ENCODE data around the gene MAP2K7.
A peak's percentile ranks its signal among the peaks of the same experiment; 100 is the strongest.
"Not testable (repeated sequence)": the region's sequence is repeated elsewhere in the genome, so short reads cannot be mapped to it uniquely, and the experiment has no call there.

Gene MAP2K7

DNA sequence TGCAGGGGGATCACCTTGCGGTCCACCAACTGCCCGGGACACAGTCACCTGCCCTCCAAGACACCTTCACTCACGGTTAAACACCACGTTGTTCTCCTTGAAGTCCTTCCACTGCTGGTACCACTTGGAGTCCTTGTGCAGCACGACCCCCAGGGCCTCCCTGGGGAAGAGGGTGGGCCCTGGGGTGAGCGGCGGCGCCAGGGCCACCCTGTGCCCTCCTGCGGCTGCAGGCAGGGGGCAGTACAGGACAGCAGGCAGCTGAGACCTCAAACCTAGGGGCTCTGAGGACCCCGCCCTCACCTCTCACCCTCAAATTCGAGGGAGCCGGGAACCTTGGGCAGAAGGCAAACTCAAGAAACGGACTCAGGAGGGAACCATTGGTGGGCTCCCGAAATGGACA, 29.7 kb downstream of the MAP2K7 start:
- Mint-ChIP-seq H3K27me3 (no peaks in the 10 kb centered on the region), H3K4me1 (peaks cover 26% of the 10 kb centered on the region), H3K27ac (no peak overlapping the region), H3K9me3 (no peaks in the 10 kb centered on the region), H3K4me3 (no peak overlapping the region)
- ATAC-seq (no peak), DNase-seq (no peak)

GRCh38 chr19:7933828-7934725, 30.4 kb downstream of the MAP2K7 start:
- Mint-ChIP-seq H3K4me1 (peaks cover 23% of the 10 kb centered on the region), H3K4me3 (no peak overlapping the region), H3K27ac (peak overlapping the region in 1 of 2 donors; percentile 83), H3K27me3 (no peaks in the 10 kb centered on the region), H3K9me3 (no peaks in the 10 kb centered on the region)
- ATAC-seq (no peak), DNase-seq (no peak)

GRCh38 chr19:7934766-7935165, 31.1 kb downstream of the MAP2K7 start:
- Mint-ChIP-seq H3K9me3 (no peaks in the 10 kb centered on the region), H3K4me1 (peaks cover 16% of the 10 kb centered on the region), H3K27me3 (no peaks in the 10 kb centered on the region), H3K4me3 (no peak overlapping the region), H3K27ac (peak overlapping the region in 1 of 2 donors; percentile 61)
- DNase-seq (no peak), ATAC-seq (no peak)

DNA sequence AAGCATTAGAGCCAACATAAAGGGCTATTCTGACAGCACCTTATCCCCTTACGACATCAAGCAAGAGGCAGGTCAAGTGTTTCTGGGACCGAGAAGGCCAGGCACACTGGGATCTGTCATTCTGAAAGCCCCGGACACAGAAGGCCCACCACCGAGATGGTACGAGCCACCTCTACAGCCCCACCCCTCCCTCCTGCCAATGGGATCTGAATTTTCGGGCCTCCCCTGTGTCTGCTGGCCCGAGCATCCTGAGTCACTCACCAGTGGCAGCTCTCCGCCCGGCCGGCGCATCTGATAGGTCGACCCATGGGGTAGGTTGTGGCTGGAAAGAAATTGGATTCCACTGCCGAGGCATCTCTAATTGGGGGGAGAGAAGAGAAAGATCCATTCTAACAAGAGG, 37.2 kb downstream of the MAP2K7 start:
- no peak for DNase-seq
- H3K9me3 Mint-ChIP-seq = no peaks in the 10 kb centered on the region
- H3K4me3 Mint-ChIP-seq = peak overlapping the region in 1 of 2 donors; percentile 31
- no peak overlapping the region for H3K27ac Mint-ChIP-seq
- no peaks in the 10 kb centered on the region for H3K27me3 Mint-ChIP-seq
- H3K4me1 Mint-ChIP-seq = peaks cover 54% of the 10 kb centered on the region
- no peak for ATAC-seq

- Mint-ChIP-seq H3K4me3 (peak overlapping the region; percentile 93 to 96), H3K27me3 (no peaks in the 10 kb centered on the region), H3K4me1 (peaks cover 54% of the 10 kb centered on the region), H3K9me3 (no peaks in the 10 kb centered on the region), H3K27ac (peak overlapping the region in 1 of 2 donors; percentile 99)
- no peak for ATAC-seq
- no peak for DNase-seq
Measured at GRCh38 chr19:7941895-7942596, 38.4 kb downstream of the MAP2K7 start.

DNA sequence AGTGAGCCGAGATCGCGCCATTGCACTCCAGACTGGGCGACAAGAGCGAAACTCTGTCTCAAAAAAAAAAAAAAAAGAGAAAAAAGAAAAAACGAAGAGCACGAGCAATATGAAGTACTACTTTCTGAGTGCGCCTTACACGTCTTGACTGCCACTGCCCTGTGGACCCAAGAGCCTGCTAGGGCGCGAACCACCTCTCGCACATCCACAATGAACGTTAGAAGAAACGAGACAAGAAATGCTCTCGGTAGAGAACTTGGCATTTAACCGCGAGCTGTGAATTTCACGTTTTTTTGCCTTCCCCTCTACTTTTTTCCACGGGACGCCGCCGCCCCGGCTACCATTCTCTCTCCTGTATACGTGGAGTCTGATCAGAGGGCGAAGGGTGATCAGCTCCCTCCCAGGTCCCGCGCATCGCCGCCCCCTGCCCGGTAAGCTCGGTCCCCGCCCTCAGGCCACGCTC, 39.3 kb downstream of the MAP2K7 start:
- H3K27me3 Mint-ChIP-seq = no peaks in the 10 kb centered on the region
- peak overlapping the region; percentile 98 to 99 for H3K27ac Mint-ChIP-seq
- DNase-seq = no peak
- ATAC-seq = peak; percentile 15
- H3K9me3 Mint-ChIP-seq = no peaks in the 10 kb centered on the region
- H3K4me1 Mint-ChIP-seq = peaks cover 54% of the 10 kb centered on the region
- H3K4me3 Mint-ChIP-seq = peak overlapping the region; percentile 93 to 96

GRCh38 chr19:7943444-7944176, 39.9 kb downstream of the MAP2K7 start, which contains the start of gene TIMM44:
TSS of gene TIMM44 (minus strand) at chr19:7943666. CDS start at chr19:7943651, 15 bp downstream.
- ATAC-seq = peak; percentile 99
- Mint-ChIP-seq H3K9me3 (no peaks in the 10 kb centered on the region), H3K27ac (peak within 1 kb of the TSS; percentile 98 to 99), H3K4me1 (peaks cover 54% of the 10 kb centered on the region), H3K4me3 (peak within 1 kb of the TSS; percentile 93 to 96), H3K27me3 (no peaks in the 10 kb centered on the region)
- peak; percentile 99 for DNase-seq

GRCh38 chr19:7944177-7944761, 40.6 kb downstream of the MAP2K7 start:
- H3K4me3 Mint-ChIP-seq = peak overlapping the region; percentile 93 to 96

DNA sequence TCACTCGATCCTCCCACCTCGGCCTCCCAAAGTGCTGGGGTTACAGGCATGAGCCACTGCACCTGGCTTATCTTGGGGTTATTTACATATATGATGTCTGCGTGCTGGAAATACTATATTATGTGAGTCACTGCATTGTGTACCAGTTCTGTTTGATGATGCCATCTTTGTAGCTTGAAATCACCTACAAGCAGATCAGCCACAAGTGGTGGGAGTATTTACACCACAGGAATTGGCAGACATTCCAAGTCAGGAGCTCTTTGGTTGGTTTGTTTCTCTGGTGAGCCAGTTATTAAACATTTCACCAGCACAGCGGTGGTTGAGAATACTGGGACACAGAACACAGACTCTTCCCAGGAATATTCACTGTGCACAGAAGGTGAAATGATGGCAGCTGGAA, 44.3 kb downstream of the MAP2K7 start:
- no peak for ATAC-seq
- H3K4me3 Mint-ChIP-seq = no peak overlapping the region
- DNase-seq = no peak

More at GRCh38 chr19:7944177-7944761, 40.6 kb downstream of the MAP2K7 start:
- Mint-ChIP-seq H3K9me3 (no peaks in the 10 kb centered on the region), H3K27me3 (no peaks in the 10 kb centered on the region), H3K4me1 (peaks cover 50% of the 10 kb centered on the region), H3K27ac (peak overlapping the region; percentile 98 to 99)
- peak; percentile 70 for ATAC-seq
- DNase-seq = peak; percentile 83 to 88

GRCh38 chr19:7953060-7953459, 49.4 kb downstream of the MAP2K7 start:
- Mint-ChIP-seq H3K27me3 (no peaks in the 10 kb centered on the region), H3K4me1 (peaks cover 15% of the 10 kb centered on the region), H3K9me3 (no peaks in the 10 kb centered on the region), H3K4me3 (no peak overlapping the region), H3K27ac (no peak overlapping the region)
- ATAC-seq (no peak), DNase-seq (no peak)

More for the DNA sequence above, 44.3 kb downstream of the MAP2K7 start:
- no peak overlapping the region for H3K27ac Mint-ChIP-seq
- no peaks in the 10 kb centered on the region for H3K9me3 Mint-ChIP-seq
- H3K4me1 Mint-ChIP-seq = peaks cover 24% of the 10 kb centered on the region
- no peaks in the 10 kb centered on the region for H3K27me3 Mint-ChIP-seq

GRCh38 chr19:7953576-7953975, 49.9 kb downstream of the MAP2K7 start:
- peak overlapping the region; percentile 67 to 88 for H3K27ac Mint-ChIP-seq
- no peak for DNase-seq
- H3K4me3 Mint-ChIP-seq = no peak overlapping the region
- no peaks in the 10 kb centered on the region for H3K27me3 Mint-ChIP-seq
- peaks cover 16% of the 10 kb centered on the region for H3K4me1 Mint-ChIP-seq
- H3K9me3 Mint-ChIP-seq = no peaks in the 10 kb centered on the region
- no peak for ATAC-seq

DNA sequence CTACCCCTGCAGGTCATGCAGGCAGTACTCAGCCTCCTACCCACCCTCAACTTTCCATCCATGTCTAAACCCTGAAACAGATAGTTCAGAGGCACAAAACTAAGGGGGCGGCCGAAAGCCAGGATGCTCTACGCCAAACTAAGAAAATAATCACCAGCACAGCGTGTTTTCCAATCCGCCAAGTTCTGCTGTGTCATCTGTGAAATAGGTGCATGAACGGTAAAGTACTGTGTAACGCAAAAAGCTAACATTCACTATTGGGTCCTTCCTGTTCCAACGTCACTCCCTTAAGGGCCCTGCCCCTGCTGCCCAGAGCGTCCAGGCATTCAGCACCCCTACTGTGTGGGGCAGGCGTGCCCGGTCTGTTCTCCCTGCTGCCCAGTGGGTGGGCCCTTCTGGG, 52.0 kb downstream of the MAP2K7 start:
- Mint-ChIP-seq H3K4me3 (no peak overlapping the region), H3K9me3 (no peaks in the 10 kb centered on the region), H3K4me1 (peaks cover 16% of the 10 kb centered on the region), H3K27me3 (no peaks in the 10 kb centered on the region), H3K27ac (peak overlapping the region in 1 of 2 donors; percentile 63)
- DNase-seq (no peak), ATAC-seq (no peak)

DNA sequence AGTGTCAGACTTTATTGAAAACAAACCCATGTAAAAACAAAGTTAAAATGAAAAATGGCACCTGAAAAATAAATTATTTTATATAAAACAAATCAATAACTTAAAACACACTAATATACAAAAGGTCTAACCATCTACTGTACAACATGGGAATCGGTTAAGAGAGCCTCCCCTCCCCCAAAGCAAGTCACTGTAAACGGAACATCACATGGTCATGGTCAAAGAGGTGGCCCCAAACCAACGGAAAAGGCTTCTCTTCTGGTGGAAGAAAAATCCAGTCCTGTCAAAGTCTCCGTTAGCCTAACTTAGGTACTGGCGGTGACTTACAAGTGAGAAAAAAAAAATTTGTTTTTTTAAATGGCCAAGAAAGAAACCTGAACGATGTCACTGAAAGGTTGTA, 55.5 kb downstream of the MAP2K7 start:
- peaks cover 5% of the 10 kb centered on the region for H3K4me1 Mint-ChIP-seq
- DNase-seq = no peak
- no peak overlapping the region for H3K4me3 Mint-ChIP-seq
- no peak for ATAC-seq
- H3K27ac Mint-ChIP-seq = no peak overlapping the region
- no peaks in the 10 kb centered on the region for H3K27me3 Mint-ChIP-seq
- H3K9me3 Mint-ChIP-seq = no peaks in the 10 kb centered on the region

- not testable (repeated sequence) for H3K9me3 Mint-ChIP-seq, H3K27me3 Mint-ChIP-seq, H3K4me3 Mint-ChIP-seq, ATAC-seq, H3K4me1 Mint-ChIP-seq, DNase-seq, H3K27ac Mint-ChIP-seq
Measured at GRCh38 chr19:7961082-7961481, 57.4 kb downstream of the MAP2K7 start.

Measured in stimulated activated naive CD8-positive, alpha-beta T cell treated with anti-CD3 and anti-CD28 coated beads, Interleukin-15, amount 100 ng/mL, for 72 hours (primary cell).